Osteocyte (in vitro differentiated cells): ENCODE measurements around the gene DSTN. TPM values are rescaled to one million over a fixed set of nuclear protein-coding genes. Genes with fewer than 3 reads are reported as not detected.
A peak's percentile ranks its signal among the peaks of the same experiment; 100 is the strongest.

ENCODE experiments used
- DNase-seq: peaks from one replicate; pipeline ENCODE4 v3.0.0; 2021; ENCODE audit warnings: mixed read lengths; ENCODE audit not compliant: unreplicated experiment; ENCODE audit errors: extremely low spot score
- H3K27ac Mint-ChIP-seq: one replicate; pipeline ENCODE4 v1.8.0; 2021; ENCODE audit warnings: mild to moderate bottlenecking, mixed read lengths; ENCODE audit not compliant: unreplicated experiment
- H3K27me3 Mint-ChIP-seq: one replicate; pipeline ENCODE4 v1.8.0; 2021; ENCODE audit warnings: mixed read lengths; ENCODE audit not compliant: unreplicated experiment
- H3K36me3 Mint-ChIP-seq: one replicate; pipeline ENCODE4 v1.8.0; 2021; ENCODE audit warnings: mixed read lengths; ENCODE audit not compliant: unreplicated experiment
- H3K4me1 Mint-ChIP-seq: one replicate; pipeline ENCODE4 v1.8.0; 2021; ENCODE audit warnings: mixed read lengths; ENCODE audit not compliant: unreplicated experiment
- H3K4me3 Mint-ChIP-seq: one replicate; pipeline ENCODE4 v1.8.0; 2021; ENCODE audit warnings: mild to moderate bottlenecking, moderate library complexity, mixed read lengths; ENCODE audit not compliant: unreplicated experiment
- H3K9me3 Mint-ChIP-seq: one replicate; pipeline ENCODE4 v1.8.0; 2021; ENCODE audit warnings: mixed read lengths; ENCODE audit not compliant: unreplicated experiment
- total RNA-seq: library from RNA; stranded (reverse); gene quantifications from 2 replicates; pipeline ENCODE4 v1.2.1, GENCODE V29; 2021
- TF ChIP-seq, protein P1 (sequence below): fragments of 200-600 bp; sonication (generic); IDR thresholded peaks from 2 replicates; pipeline ENCODE4 v1.5.0; 2021; ENCODE audit warnings: antibody characterized with exemption, mild to moderate bottlenecking, moderate library complexity

Gene DSTN
- total RNA-seq, 1 donor from 2014 or later, result 684 TPM

DNA sequence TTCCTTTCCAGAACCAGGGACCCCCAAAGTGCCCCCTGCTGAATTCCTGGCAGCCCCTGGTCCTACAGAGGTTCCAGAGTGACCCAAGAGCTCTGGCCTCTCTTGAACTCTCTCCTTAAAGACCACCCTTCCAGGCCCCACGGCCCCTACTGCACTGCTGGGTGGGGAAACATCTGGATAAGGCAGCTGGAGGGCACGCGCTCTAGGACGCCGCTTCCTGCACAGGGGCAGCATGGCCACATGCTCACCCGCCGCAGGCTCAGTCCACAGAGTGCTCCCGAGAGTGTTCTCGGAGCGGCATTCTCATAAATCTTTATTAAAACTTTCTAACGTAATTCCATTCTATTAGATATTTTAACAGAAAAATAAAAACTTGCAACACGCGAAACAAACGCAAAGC lies 75.1 kb downstream of the DSTN start:
- DNase-seq, result no peak
- TF ChIP-seq, protein P1, sequence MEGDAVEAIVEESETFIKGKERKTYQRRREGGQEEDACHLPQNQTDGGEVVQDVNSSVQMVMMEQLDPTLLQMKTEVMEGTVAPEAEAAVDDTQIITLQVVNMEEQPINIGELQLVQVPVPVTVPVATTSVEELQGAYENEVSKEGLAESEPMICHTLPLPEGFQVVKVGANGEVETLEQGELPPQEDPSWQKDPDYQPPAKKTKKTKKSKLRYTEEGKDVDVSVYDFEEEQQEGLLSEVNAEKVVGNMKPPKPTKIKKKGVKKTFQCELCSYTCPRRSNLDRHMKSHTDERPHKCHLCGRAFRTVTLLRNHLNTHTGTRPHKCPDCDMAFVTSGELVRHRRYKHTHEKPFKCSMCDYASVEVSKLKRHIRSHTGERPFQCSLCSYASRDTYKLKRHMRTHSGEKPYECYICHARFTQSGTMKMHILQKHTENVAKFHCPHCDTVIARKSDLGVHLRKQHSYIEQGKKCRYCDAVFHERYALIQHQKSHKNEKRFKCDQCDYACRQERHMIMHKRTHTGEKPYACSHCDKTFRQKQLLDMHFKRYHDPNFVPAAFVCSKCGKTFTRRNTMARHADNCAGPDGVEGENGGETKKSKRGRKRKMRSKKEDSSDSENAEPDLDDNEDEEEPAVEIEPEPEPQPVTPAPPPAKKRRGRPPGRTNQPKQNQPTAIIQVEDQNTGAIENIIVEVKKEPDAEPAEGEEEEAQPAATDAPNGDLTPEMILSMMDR, result no peak
- no peaks in the 10 kb centered on the region for H3K27me3 Mint-ChIP-seq
- H3K4me3 Mint-ChIP-seq, result no peak overlapping the region
- peak overlapping the region; percentile 90 for H3K27ac Mint-ChIP-seq
- peaks cover 60% of the 10 kb centered on the region for H3K4me1 Mint-ChIP-seq
- peaks cover 11% of the 10 kb centered on the region for H3K36me3 Mint-ChIP-seq
- no peaks in the 10 kb centered on the region for H3K9me3 Mint-ChIP-seq

DNA sequence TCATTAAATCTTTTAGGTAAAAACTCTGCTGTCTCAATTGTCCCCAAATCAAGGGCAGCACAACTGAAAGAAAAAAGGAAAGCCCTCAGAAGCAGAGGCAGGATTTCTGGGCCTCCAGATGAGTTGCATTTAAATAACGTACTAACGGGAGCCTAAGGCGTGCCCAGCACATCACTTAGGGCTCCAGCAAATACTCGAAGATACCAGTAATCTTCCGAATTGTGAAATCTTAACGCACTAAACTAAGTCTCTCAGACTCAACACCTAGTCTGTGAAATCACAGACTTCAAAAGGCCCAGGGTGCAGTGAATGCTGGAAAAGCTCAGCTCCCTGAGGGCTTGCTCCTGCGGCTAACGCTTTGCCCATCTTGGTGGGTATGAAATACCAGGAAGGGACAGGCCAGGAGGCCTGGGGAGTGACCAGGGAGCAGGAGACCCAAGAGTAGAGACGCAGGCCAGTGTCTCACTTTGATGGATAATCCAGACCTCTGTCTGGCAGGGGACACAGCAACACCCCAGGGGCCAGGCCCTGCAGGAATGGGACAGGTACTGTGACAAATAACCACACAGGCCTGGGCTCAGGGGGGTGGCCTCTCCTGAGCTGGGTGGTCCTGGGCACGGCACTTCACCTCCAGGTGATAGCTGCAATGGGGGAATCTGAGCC lies 75.8 kb downstream of the DSTN start:
- H3K9me3 Mint-ChIP-seq, result no peaks in the 10 kb centered on the region
- no peak overlapping the region for H3K4me3 Mint-ChIP-seq
- H3K27me3 Mint-ChIP-seq, result no peaks in the 10 kb centered on the region
- DNase-seq, result no peak
- TF ChIP-seq, protein P1, result no peak
- peaks cover 63% of the 10 kb centered on the region for H3K4me1 Mint-ChIP-seq
- peaks cover 11% of the 10 kb centered on the region for H3K36me3 Mint-ChIP-seq
- H3K27ac Mint-ChIP-seq, result peak overlapping the region; percentile 90

DNA sequence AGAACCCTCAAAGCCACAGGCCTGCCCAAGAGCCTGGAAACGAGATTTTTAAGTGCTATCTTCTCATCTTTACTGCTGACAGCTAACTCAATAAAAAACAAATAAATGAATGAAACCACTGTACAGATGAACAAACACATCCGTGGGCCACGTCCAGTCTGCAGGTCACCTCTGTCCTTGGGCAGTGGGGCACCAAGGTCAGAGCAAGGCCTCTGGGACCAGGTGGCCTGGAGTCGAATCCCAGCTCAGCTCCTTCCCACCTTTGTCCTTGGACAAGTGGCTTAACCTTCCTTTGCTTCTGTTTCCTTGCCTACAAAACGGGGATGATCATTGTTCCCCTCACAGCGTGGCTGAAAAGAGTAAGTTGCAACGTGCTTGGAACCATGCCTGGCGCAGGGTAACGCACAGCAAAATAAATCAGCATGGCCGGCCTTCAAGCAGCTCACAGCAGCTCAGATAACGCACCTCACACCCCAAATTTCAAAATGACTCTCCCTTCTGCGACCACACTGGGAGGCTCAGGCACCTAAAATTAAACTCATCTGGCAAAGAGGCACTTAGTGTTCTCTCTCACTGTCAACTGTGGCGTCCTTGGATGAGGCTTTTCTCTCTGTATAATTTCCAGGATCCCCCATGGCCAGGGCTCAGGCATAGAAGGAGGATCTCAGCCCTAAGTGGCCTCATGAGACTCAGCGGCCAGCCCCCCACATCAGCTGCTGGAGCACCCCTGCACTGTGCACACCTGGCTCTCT lies 76.5 kb downstream of the DSTN start:
- no peaks in the 10 kb centered on the region for H3K9me3 Mint-ChIP-seq
- H3K4me1 Mint-ChIP-seq, result peaks cover 68% of the 10 kb centered on the region
- TF ChIP-seq, protein P1, result no peak
- no peaks in the 10 kb centered on the region for H3K27me3 Mint-ChIP-seq
- H3K4me3 Mint-ChIP-seq, result no peak overlapping the region
- peak overlapping the region; percentile 47 for H3K27ac Mint-ChIP-seq
- no peak for DNase-seq
- peaks cover 8% of the 10 kb centered on the region for H3K36me3 Mint-ChIP-seq

DNA sequence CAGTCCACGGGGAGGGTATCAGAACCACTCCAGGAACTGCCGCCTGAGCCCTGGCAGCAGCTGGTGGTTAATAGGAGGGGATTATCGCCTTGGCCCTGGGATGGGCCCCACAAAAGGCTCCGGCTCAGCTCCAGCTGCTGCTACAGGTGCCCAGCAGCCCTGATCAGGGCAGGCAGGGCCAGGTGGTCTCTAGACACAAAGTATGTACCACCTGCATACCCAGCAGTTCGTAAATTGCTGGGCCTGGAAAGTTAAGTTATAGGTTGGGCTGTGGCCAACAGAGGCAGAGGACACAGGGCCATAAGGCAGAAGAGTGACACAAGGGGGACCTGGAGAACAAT lies 77.1 kb downstream of the DSTN start:
- DNase-seq, result no peak
- no peaks in the 10 kb centered on the region for H3K9me3 Mint-ChIP-seq
- peak overlapping the region; percentile 47 for H3K27ac Mint-ChIP-seq
- peaks cover 7% of the 10 kb centered on the region for H3K36me3 Mint-ChIP-seq
- peaks cover 71% of the 10 kb centered on the region for H3K4me1 Mint-ChIP-seq
- no peak overlapping the region for H3K4me3 Mint-ChIP-seq
- H3K27me3 Mint-ChIP-seq, result no peaks in the 10 kb centered on the region
- TF ChIP-seq, protein P1, result no peak
